Type B pancreatic cell (in vitro differentiated cells): Measurements from ENCODE around the gene ITGB3BP. TPM values are rescaled to one million over a fixed set of nuclear protein-coding genes. Genes with fewer than 3 reads are reported as not detected.

Experiments
- DNase-seq: peaks from one replicate; pipeline ENCODE4 v3.0.0; 2021; ENCODE audit warnings: mixed read lengths; ENCODE audit not compliant: unreplicated experiment; ENCODE audit errors: extremely low spot score
- H3K27ac Mint-ChIP-seq: 2 replicates; pipeline ENCODE4 v1.8.0; 2021; ENCODE audit warnings: mild to moderate bottlenecking, mixed read lengths
- H3K27me3 Mint-ChIP-seq: 2 replicates; pipeline ENCODE4 v1.8.0; 2021; ENCODE audit warnings: mixed read lengths
- H3K36me3 Mint-ChIP-seq: 2 replicates; pipeline ENCODE4 v1.8.0; 2021; ENCODE audit warnings: mixed read lengths
- H3K4me1 Mint-ChIP-seq: one replicate; pipeline ENCODE4 v1.8.0; 2021; ENCODE audit warnings: mixed read lengths; ENCODE audit not compliant: unreplicated experiment
- H3K4me3 Mint-ChIP-seq: 2 replicates; pipeline ENCODE4 v1.8.0; 2021; ENCODE audit warnings: mild to moderate bottlenecking, mixed read lengths
- H3K9me3 Mint-ChIP-seq: 2 replicates; pipeline ENCODE4 v1.8.0; 2021; ENCODE audit warnings: mixed read lengths
- CTCF ChIP-seq: fragments of 200-600 bp; sonication (generic); conservative IDR thresholded peaks from 2 replicates; pipeline ENCODE4 v1.5.0; 2021; ENCODE audit warnings: antibody characterized with exemption, mild to moderate bottlenecking
- total RNA-seq: library from RNA; stranded (reverse); gene quantifications from 2 replicates; pipeline ENCODE4 v1.2.1, GENCODE V29; 2021; ENCODE audit warnings: low replicate concordance

The ITGB3BP gene
- total RNA-seq, 1 donor from 2014 or later: 39.9 TPM

GRCh38 chr1:63524201-63524600 lies 1.2 kb upstream of the ITGB3BP start:
- Mint-ChIP-seq H3K36me3 (no peaks in the 10 kb centered on the region), H3K9me3 (no peaks in the 10 kb centered on the region), H3K4me3 (peak overlapping the region; percentile 96), H3K27me3 (no peaks in the 10 kb centered on the region), H3K27ac (peak overlapping the region; percentile 96), H3K4me1 (peaks cover 5% of the 10 kb centered on the region)
- DNase-seq: no peak
- no peak for TF ChIP-seq CTCF

GRCh38 chr1:63523738-63524137 lies 713 bp upstream of the ITGB3BP start:
- no peak for DNase-seq
- peak overlapping the region; percentile 96 for H3K4me3 Mint-ChIP-seq
- H3K27ac Mint-ChIP-seq: peak overlapping the region; percentile 96
- peaks cover 5% of the 10 kb centered on the region for H3K4me1 Mint-ChIP-seq
- TF ChIP-seq CTCF: no peak
- H3K36me3 Mint-ChIP-seq: no peaks in the 10 kb centered on the region
- no peaks in the 10 kb centered on the region for H3K9me3 Mint-ChIP-seq
- no peaks in the 10 kb centered on the region for H3K27me3 Mint-ChIP-seq

GRCh38 chr1:63516629-63517028 lies 6.4 kb downstream of the ITGB3BP start:
- Mint-ChIP-seq H3K4me3 (no peak overlapping the region), H3K27me3 (no peaks in the 10 kb centered on the region), H3K4me1 (no peaks in the 10 kb centered on the region), H3K36me3 (peaks cover 7% of the 10 kb centered on the region), H3K27ac (no peak overlapping the region), H3K9me3 (peaks cover 5% of the 10 kb centered on the region)
- no peak for DNase-seq
- TF ChIP-seq CTCF: no peak

GRCh38 chr1:63512584-63512983 lies 10.4 kb downstream of the ITGB3BP start:
- no peaks in the 10 kb centered on the region for H3K27me3 Mint-ChIP-seq
- DNase-seq: no peak
- peaks cover 7% of the 10 kb centered on the region for H3K36me3 Mint-ChIP-seq
- no peak for TF ChIP-seq CTCF
- H3K4me3 Mint-ChIP-seq: no peak overlapping the region
- H3K4me1 Mint-ChIP-seq: no peaks in the 10 kb centered on the region
- no peak overlapping the region for H3K27ac Mint-ChIP-seq
- peaks cover 5% of the 10 kb centered on the region for H3K9me3 Mint-ChIP-seq

GRCh38 chr1:63509718-63510117 lies 13.3 kb downstream of the ITGB3BP start:
- Mint-ChIP-seq H3K4me1 (no peaks in the 10 kb centered on the region), H3K36me3 (peaks cover 21% of the 10 kb centered on the region), H3K27me3 (no peaks in the 10 kb centered on the region), H3K9me3 (peaks cover 5% of the 10 kb centered on the region), H3K27ac (no peak overlapping the region), H3K4me3 (no peak overlapping the region)
- TF ChIP-seq CTCF: no peak
- DNase-seq: no peak

GRCh38 chr1:63506782-63507181 lies 16.2 kb downstream of the ITGB3BP start:
- no peak overlapping the region for H3K4me3 Mint-ChIP-seq

More at GRCh38 chr1:63506782-63507181, 16.2 kb downstream of the ITGB3BP start:
- Mint-ChIP-seq H3K36me3 (peaks cover 20% of the 10 kb centered on the region), H3K27ac (no peak overlapping the region), H3K4me1 (no peaks in the 10 kb centered on the region), H3K27me3 (no peaks in the 10 kb centered on the region), H3K9me3 (no peaks in the 10 kb centered on the region)
- no peak for TF ChIP-seq CTCF
- DNase-seq: no peak
